GM18870 (cell line): Measurements from ENCODE around the gene DHX32.

Experiments
- ATAC-seq: cut with Tn5 transposase; IDR thresholded peaks from one replicate; pipeline ENCODE4 v1.9.1; 2021; ENCODE audit warnings: moderate library complexity; ENCODE audit not compliant: unreplicated experiment

DHX32 gene

GRCh38 chr10:125816548-125816947 is 64.5 kb downstream of the DHX32 start:
- ATAC-seq, result no peak

- no peak for ATAC-seq
These were observed 65.3 kb downstream of the DHX32 start for GRCh38 chr10:125815764-125816163.

GRCh38 chr10:125812128-125812750 is 68.9 kb downstream of the DHX32 start:
- ATAC-seq, result no peak

- no peak for ATAC-seq
These were observed 69.8 kb downstream of the DHX32 start for GRCh38 chr10:125811251-125811650.

- ATAC-seq, result no peak
These were observed 73.0 kb downstream of the DHX32 start for GRCh38 chr10:125808047-125808446.

- ATAC-seq, result no peak
These were observed 78.4 kb downstream of the DHX32 start for GRCh38 chr10:125802739-125803138.

GRCh38 chr10:125802131-125802530 is 79.0 kb downstream of the DHX32 start:
- no peak for ATAC-seq

GRCh38 chr10:125801574-125801973 is 79.5 kb downstream of the DHX32 start:
- ATAC-seq, result no peak

GRCh38 chr10:125799451-125800182 is 81.5 kb downstream of the DHX32 start:
- ATAC-seq, result no peak

- ATAC-seq, result no peak
These were observed 83.0 kb downstream of the DHX32 start for GRCh38 chr10:125797994-125798662.

- ATAC-seq, result no peak
These were observed 83.7 kb downstream of the DHX32 start for GRCh38 chr10:125797424-125797823.

- ATAC-seq, result no peak
These were observed 85.4 kb downstream of the DHX32 start for GRCh38 chr10:125795637-125796190.

- ATAC-seq, result no peak
These were observed 86.0 kb downstream of the DHX32 start for GRCh38 chr10:125795128-125795527.

- ATAC-seq, result no peak
These were observed 88.5 kb downstream of the DHX32 start for GRCh38 chr10:125792342-125793300.

- no peak for ATAC-seq
These were observed 92.7 kb downstream of the DHX32 start for GRCh38 chr10:125788156-125789034.
